ENCODE data around the gene CPED1. TPM values are rescaled to one million over a fixed set of nuclear protein-coding genes. Genes with fewer than 3 reads are reported as not detected.

The CPED1 gene
- total RNA-seq, 1 experiment from 2014 or later = 0.13 TPM

GRCh38 chr7:121267612-121268011 is 279.1 kb downstream of the CPED1 start:
- no peak overlapping the region for H2BK20ac ChIP-seq (ENCODE audit: low read depth, low read length, poor library complexity, severe bottlenecking)
- no peak overlapping the region for H3K56ac ChIP-seq (ENCODE audit: insufficient read length, low read depth, low read length)
- H3K9ac ChIP-seq (ENCODE audit: extremely low read depth, insufficient read length, low read length) = no peak overlapping the region
- no peak overlapping the region for H2AK5ac ChIP-seq (ENCODE audit: insufficient read length, low read length)
- no peak overlapping the region for H2BK5ac ChIP-seq (ENCODE audit: insufficient read length, low read length)
- no peak overlapping the region for H2AFZ ChIP-seq (ENCODE audit: low read length)
- H3K27me3 ChIP-seq (ENCODE audit: insufficient read depth, low read length) = no peaks in the 10 kb centered on the region
- no peak overlapping the region for H3K4me2 ChIP-seq (ENCODE audit: insufficient read depth, insufficient read length, low read length)
- H3K4ac ChIP-seq (ENCODE audit: low read depth, low read length) = no peak overlapping the region
- H3K18ac ChIP-seq (ENCODE audit: insufficient read length, low read depth, low read length) = no peak overlapping the region
- H3K4me1 ChIP-seq (ENCODE audit: insufficient read depth, low read length) = peaks cover 5% of the 10 kb centered on the region; the same call in 1 of the 2 replicates
- H4K8ac ChIP-seq (replicated peaks; ENCODE audit: insufficient read length, low read depth, low read length) = no peak overlapping the region
- H4K20me1 ChIP-seq (ENCODE audit: control insufficient read depth, insufficient read depth, insufficient read length) = no peaks in the 10 kb centered on the region
- no peak for TF ChIP-seq CTCF (conservative IDR thresholded peaks at IDR 0.05)
- no peak overlapping the region for H2BK12ac ChIP-seq (ENCODE audit: insufficient read length, low read depth, low read length)
- H3K36me3 Mint-ChIP-seq (ENCODE audit: insufficient read depth in 1 of 3, low read depth in 3 of 3) = no peaks in the 10 kb centered on the region
- no peak overlapping the region for H3K23ac ChIP-seq (ENCODE audit: insufficient read length, low read depth, low read length)
- H3K27me3 Mint-ChIP-seq (ENCODE audit: low read depth) = no peaks in the 10 kb centered on the region
- no peaks in the 10 kb centered on the region for H3K79me2 ChIP-seq (ENCODE audit: insufficient read depth, low read length)
- no CpG with 5 or more reads among the region's 1 CpG for WGBS (ENCODE audit: extremely low coverage, insufficient read length, low lambda C conversion rate)
- H2BK120ac ChIP-seq (ENCODE audit: low read depth, low read length, poor library complexity, severe bottlenecking) = no peak overlapping the region
- H3K9me3 Mint-ChIP-seq = no peaks in the 10 kb centered on the region; a peak in 1 of 5 replicates
- H3K14ac ChIP-seq (ENCODE audit: insufficient read depth, low read length) = no peak overlapping the region
- no peak overlapping the region for H3K4me3 Mint-ChIP-seq
- no peak overlapping the region for H3T11ph ChIP-seq (ENCODE audit: low read length)
- peaks cover 14 to 17% of the 10 kb centered on the region in 2 experiments for H3K4me1 Mint-ChIP-seq
- no peaks in the 10 kb centered on the region for H3K23me2 ChIP-seq (ENCODE audit: insufficient read length, low read depth, low read length, poor library complexity, severe bottlenecking)
- no peak overlapping the region for H4K91ac ChIP-seq (ENCODE audit: insufficient read length, low read depth, low read length)
- no peak overlapping the region for H4K5ac ChIP-seq (ENCODE audit: insufficient read length, low read depth, low read length)
- H3K27ac Mint-ChIP-seq = 0 out of 7 replicates have a peak overlapping the region, but pooled peaks of 1 of the 3 experiments have one; percentile 8
- no peak for DNase-seq
- no peaks in the 10 kb centered on the region for H3K79me1 ChIP-seq (ENCODE audit: insufficient read depth, low read depth, low read length, poor library complexity, severe bottlenecking)
- no peak overlapping the region for H2BK15ac ChIP-seq (ENCODE audit: low read depth, low read length)
- H3K9me3 ChIP-seq (ENCODE audit: control insufficient read depth, low read depth, low read length) = no peaks in the 10 kb centered on the region
- no peak overlapping the region for H3K27ac ChIP-seq (ENCODE audit: insufficient read length, low read depth, low read length)

Measured in H9 (cell line).